Muscle of arm (tissue), 12 donors: ENCODE results near the gene ANKRD53. TPM values are rescaled to one million over a fixed set of nuclear protein-coding genes. Genes with fewer than 3 reads are reported as not detected.

Experiments
- DNase-seq: peaks from one replicate; pipeline ENCODE4 v3.0.0-alpha.2; 2013
- polyA plus RNA-seq, 12 donors: library from polyadenylated mRNA; unstranded; fragments of 120-200 nt; gene quantifications; one replicate each; pipeline ENCODE4 v1.2.1, GENCODE V29; 2013; ENCODE audit not compliant: insufficient read length in 12 of 12

Gene ANKRD53
- polyA plus RNA-seq, 12 donors = 0.71 to 2.6 (median 1.3) TPM; not detected in 2

GRCh38 chr2:70964133-70964532 lies 14.3 kb upstream of the ANKRD53 start:
- no peak for DNase-seq

- DNase-seq = peak; percentile 67
These were observed 13.6 kb upstream of the ANKRD53 start for GRCh38 chr2:70964596-70965386.

GRCh38 chr2:70965506-70965905 lies 12.9 kb upstream of the ANKRD53 start:
- DNase-seq = no peak

- no peak for DNase-seq
These were observed 11.7 kb upstream of the ANKRD53 start for GRCh38 chr2:70966681-70967080.

GRCh38 chr2:70967189-70967588 lies 11.2 kb upstream of the ANKRD53 start:
- DNase-seq = no peak

- DNase-seq = no peak
These were observed 3.8 kb upstream of the ANKRD53 start for GRCh38 chr2:70974592-70974991.

GRCh38 chr2:70975237-70975636 lies 3.2 kb upstream of the ANKRD53 start:
- no peak for DNase-seq

- DNase-seq = no peak
These were observed 725 bp upstream of the ANKRD53 start for GRCh38 chr2:70977605-70978205.

- DNase-seq = no peak
These were observed 704 bp downstream of the ANKRD53 start for GRCh38 chr2:70979180-70979488.

- no peak for DNase-seq
These were observed 1.2 kb downstream of the ANKRD53 start for GRCh38 chr2:70979626-70980025.

GRCh38 chr2:70981421-70981820 lies 3.0 kb downstream of the ANKRD53 start:
- DNase-seq = no peak

GRCh38 chr2:70981866-70982810 lies 3.7 kb downstream of the ANKRD53 start:
- DNase-seq = no peak

- no peak for DNase-seq
These were observed 4.5 kb downstream of the ANKRD53 start for GRCh38 chr2:70982971-70983370.

- no peak for DNase-seq
These were observed 5.2 kb downstream of the ANKRD53 start for GRCh38 chr2:70983506-70984227.

GRCh38 chr2:70984228-70984575 lies 5.8 kb downstream of the ANKRD53 start:
- no peak for DNase-seq

GRCh38 chr2:70984576-70985282 lies 6.3 kb downstream of the ANKRD53 start:
- no peak for DNase-seq

GRCh38 chr2:70985283-70985688 lies 6.9 kb downstream of the ANKRD53 start:
- no peak for DNase-seq

GRCh38 chr2:70985956-70986355 lies 7.5 kb downstream of the ANKRD53 start:
- no peak for DNase-seq

GRCh38 chr2:70986499-70987189 lies 8.2 kb downstream of the ANKRD53 start:
- no peak for DNase-seq

GRCh38 chr2:70987386-70987785 lies 9.0 kb downstream of the ANKRD53 start:
- DNase-seq = no peak

GRCh38 chr2:70988151-70988550 lies 9.7 kb downstream of the ANKRD53 start:
- no peak for DNase-seq
